Kidney epithelial cell (primary cell): ENCODE data around the gene KIF2C. TPM values are rescaled to one million over a fixed set of nuclear protein-coding genes. Genes with fewer than 3 reads are reported as not detected.

Experiments
- DNase-seq: peaks from one replicate; pipeline ENCODE4 v3.0.0-alpha.2; 2010; ENCODE audit warnings: low read depth
- H3K27me3 ChIP-seq: 2 replicates; pipeline ENCODE4 v1.6.0; 2011; ENCODE audit warnings: low read length; ENCODE audit not compliant: control insufficient read depth, insufficient read depth
- H3K36me3 ChIP-seq: 2 replicates; pipeline ENCODE4 v1.5.1; 2011; ENCODE audit warnings: low read length; ENCODE audit not compliant: control insufficient read depth, insufficient read depth
- H3K4me3 ChIP-seq: 2 replicates; pipeline ENCODE4 v1.5.1; 2011; ENCODE audit warnings: low read depth, mild to moderate bottlenecking, control low read depth, low read length
- CTCF ChIP-seq: IDR thresholded peaks from 2 replicates; pipeline ENCODE4 v1.5.1; 2011; ENCODE audit warnings: mild to moderate bottlenecking, moderate library complexity, low read length, control low read depth, inconsistent platforms; ENCODE audit not compliant: insufficient read depth, poor library complexity, severe bottlenecking
- total RNA-seq: library from RNA; depleted of rRNA; stranded (reverse); fragments of >200 nt; gene quantifications from 2 replicates; pipeline ENCODE4 v1.2.3, GENCODE V29; 2015

Gene KIF2C
- total RNA-seq, 1 donor from 2014 or later = 9.5 TPM

GRCh38 chr1:44705470-44705869 lies 34.2 kb upstream of the KIF2C start:
- Histone ChIP-seq H3K27me3 (no peaks in the 10 kb centered on the region), H3K4me3 (no peak overlapping the region), H3K36me3 (no peaks in the 10 kb centered on the region)
- no peak for DNase-seq
- no peak for TF ChIP-seq CTCF

GRCh38 chr1:44705938-44706337 lies 33.7 kb upstream of the KIF2C start:
- no peak for DNase-seq
- no peak for TF ChIP-seq CTCF

GRCh38 chr1:44707112-44707881 lies 32.3 kb upstream of the KIF2C start:
- Histone ChIP-seq H3K36me3 (no peaks in the 10 kb centered on the region), H3K27me3 (no peaks in the 10 kb centered on the region), H3K4me3 (no peak overlapping the region)
- peak; percentile 92 for DNase-seq
- TF ChIP-seq CTCF = no peak

More at GRCh38 chr1:44705938-44706337, 33.7 kb upstream of the KIF2C start:
- Histone ChIP-seq H3K36me3 (no peaks in the 10 kb centered on the region), H3K27me3 (no peaks in the 10 kb centered on the region), H3K4me3 (no peak overlapping the region)

GRCh38 chr1:44707959-44708831 lies 31.4 kb upstream of the KIF2C start:
- H3K4me3 ChIP-seq = no peak overlapping the region
- TF ChIP-seq CTCF = peak; percentile 46

GRCh38 chr1:44713321-44713781 lies 26.3 kb upstream of the KIF2C start:
- no peak for TF ChIP-seq CTCF
- Histone ChIP-seq H3K27me3 (no peaks in the 10 kb centered on the region), H3K4me3 (no peak overlapping the region), H3K36me3 (no peaks in the 10 kb centered on the region)
- DNase-seq = no peak

More at GRCh38 chr1:44707959-44708831, 31.4 kb upstream of the KIF2C start:
- no peaks in the 10 kb centered on the region for H3K36me3 ChIP-seq
- DNase-seq = no peak
- H3K27me3 ChIP-seq = no peaks in the 10 kb centered on the region
